ENCODE measurements around the gene QPCTL. TPM values are rescaled to one million over a fixed set of nuclear protein-coding genes. Genes with fewer than 3 reads are reported as not detected.
"Not testable (repeated sequence)": the region's sequence is repeated elsewhere in the genome, so short reads cannot be mapped to it uniquely, and the experiment has no call there.

QPCTL gene
- total RNA-seq, 1 donor from 2014 or later: 18.0 TPM

- DNase-seq (ENCODE audit: low spot score): no peak
- no peaks in the 10 kb centered on the region for H3K4me1 Mint-ChIP-seq (ENCODE audit: low read depth)
- peaks cover 14% of the 10 kb centered on the region for H3K27me3 Mint-ChIP-seq (ENCODE audit: insufficient read depth)
- intact Hi-C loops (cut with micrococcal nuclease): no loop called here
- no peak overlapping the region for H3K4me3 Mint-ChIP-seq
- no peak overlapping the region for H3K27ac Mint-ChIP-seq
- H3K36me3 Mint-ChIP-seq (ENCODE audit: low read depth): no peaks in the 10 kb centered on the region
- no peaks in the 10 kb centered on the region for H3K9me3 Mint-ChIP-seq
These were observed 47.3 kb downstream of the QPCTL start for GRCh38 chr19:45739498-45740439.

GRCh38 chr19:45742969-45743368 is 50.5 kb downstream of the QPCTL start:
- no peak for DNase-seq (ENCODE audit: low spot score)
- H3K9me3 Mint-ChIP-seq: no peaks in the 10 kb centered on the region
- intact Hi-C loops (cut with micrococcal nuclease): no loop called here
- no peak overlapping the region for H3K4me3 Mint-ChIP-seq
- peaks cover 26% of the 10 kb centered on the region for H3K27me3 Mint-ChIP-seq (ENCODE audit: insufficient read depth)
- H3K4me1 Mint-ChIP-seq (ENCODE audit: low read depth): no peaks in the 10 kb centered on the region
- no peaks in the 10 kb centered on the region for H3K36me3 Mint-ChIP-seq (ENCODE audit: low read depth)
- H3K27ac Mint-ChIP-seq: no peak overlapping the region

- Mint-ChIP-seq H3K36me3 (ENCODE audit: low read depth) (no peaks in the 10 kb centered on the region), H3K4me1 (ENCODE audit: low read depth) (no peaks in the 10 kb centered on the region), H3K27me3 (ENCODE audit: insufficient read depth) (peaks cover 22% of the 10 kb centered on the region), H3K4me3 (no peak overlapping the region), H3K27ac (no peak overlapping the region), H3K9me3 (no peaks in the 10 kb centered on the region)
- intact Hi-C loops (cut with micrococcal nuclease): no loop called here
- no peak for DNase-seq (ENCODE audit: low spot score)
These were observed 53.1 kb downstream of the QPCTL start for GRCh38 chr19:45745606-45746005.

- intact Hi-C loops (cut with micrococcal nuclease): no loop called here
- no peaks in the 10 kb centered on the region for H3K4me1 Mint-ChIP-seq (ENCODE audit: low read depth)
- no peak for DNase-seq (ENCODE audit: low spot score)
These were observed 54.4 kb downstream of the QPCTL start for GRCh38 chr19:45746866-45747265.

GRCh38 chr19:45747513-45747912 is 55.0 kb downstream of the QPCTL start:
- Mint-ChIP-seq H3K4me3 (no peak overlapping the region), H3K36me3 (ENCODE audit: low read depth) (no peaks in the 10 kb centered on the region), H3K27me3 (ENCODE audit: insufficient read depth) (peaks cover 22% of the 10 kb centered on the region), H3K9me3 (no peaks in the 10 kb centered on the region), H3K4me1 (ENCODE audit: low read depth) (no peaks in the 10 kb centered on the region), H3K27ac (no peak overlapping the region)
- DNase-seq (ENCODE audit: low spot score): no peak
- intact Hi-C loops (cut with micrococcal nuclease): no loop called here

More at GRCh38 chr19:45746866-45747265, 54.4 kb downstream of the QPCTL start:
- H3K36me3 Mint-ChIP-seq (ENCODE audit: low read depth): no peaks in the 10 kb centered on the region
- H3K27me3 Mint-ChIP-seq (ENCODE audit: insufficient read depth): peaks cover 22% of the 10 kb centered on the region
- no peak overlapping the region for H3K27ac Mint-ChIP-seq
- H3K9me3 Mint-ChIP-seq: no peaks in the 10 kb centered on the region
- H3K4me3 Mint-ChIP-seq: no peak overlapping the region

- H3K27me3 Mint-ChIP-seq (ENCODE audit: insufficient read depth); H3K9me3 Mint-ChIP-seq; DNase-seq (ENCODE audit: low spot score); H3K36me3 Mint-ChIP-seq (ENCODE audit: low read depth); H3K4me3 Mint-ChIP-seq; intact Hi-C loops (cut with micrococcal nuclease); H3K4me1 Mint-ChIP-seq (ENCODE audit: low read depth); H3K27ac Mint-ChIP-seq: not testable (repeated sequence)
These were observed 59.0 kb downstream of the QPCTL start for GRCh38 chr19:45751483-45751882.

- H3K4me1 Mint-ChIP-seq (ENCODE audit: low read depth): no peaks in the 10 kb centered on the region
- H3K27ac Mint-ChIP-seq: no peak overlapping the region
- no peaks in the 10 kb centered on the region for H3K27me3 Mint-ChIP-seq (ENCODE audit: insufficient read depth)
- intact Hi-C loops (cut with micrococcal nuclease): no loop called here
- no peaks in the 10 kb centered on the region for H3K9me3 Mint-ChIP-seq
- H3K4me3 Mint-ChIP-seq: no peak overlapping the region
- no peaks in the 10 kb centered on the region for H3K36me3 Mint-ChIP-seq (ENCODE audit: low read depth)
- no peak for DNase-seq (ENCODE audit: low spot score)
These were observed 60.2 kb downstream of the QPCTL start for GRCh38 chr19:45752639-45753038.

GRCh38 chr19:45753548-45753947 is 61.1 kb downstream of the QPCTL start:
- intact Hi-C loops (cut with micrococcal nuclease): no loop called here
- no peaks in the 10 kb centered on the region for H3K27me3 Mint-ChIP-seq (ENCODE audit: insufficient read depth)
- no peak for DNase-seq (ENCODE audit: low spot score)
- H3K36me3 Mint-ChIP-seq (ENCODE audit: low read depth): no peaks in the 10 kb centered on the region
- H3K4me1 Mint-ChIP-seq (ENCODE audit: low read depth): no peaks in the 10 kb centered on the region
- H3K27ac Mint-ChIP-seq: no peak overlapping the region
- H3K4me3 Mint-ChIP-seq: no peak overlapping the region
- no peaks in the 10 kb centered on the region for H3K9me3 Mint-ChIP-seq

Other genes with a start within 250 kb of the QPCTL start
- 16.8 and 17.2 TPM in 2 replicates for gene FOSB, start 224.7 kb upstream of the QPCTL start, total RNA-seq
- gene RTN2, start 195.6 kb upstream of the QPCTL start, total RNA-seq: 3.0 and 4.1 TPM in 2 replicates
- gene PPM1N, start 194.2 kb upstream of the QPCTL start, total RNA-seq: 1.0 and 1.3 TPM in 2 replicates
- 234 and 235 TPM in 2 replicates for gene VASP, start 185.2 kb upstream of the QPCTL start, total RNA-seq
- 12.1 and 16.2 TPM in 2 replicates for gene OPA3, start 107.9 kb upstream of the QPCTL start, total RNA-seq
- not detected in 2 replicates for gene GPR4, start 90.5 kb upstream of the QPCTL start, total RNA-seq
- 148 and 152 TPM in 2 replicates for gene EML2, start 53.3 kb upstream of the QPCTL start, total RNA-seq
- 4.3 and 6.1 TPM in 2 replicates for gene GIPR, start 24.4 kb upstream of the QPCTL start, total RNA-seq
- 757 and 760 TPM in 2 replicates for gene SNRPD2, start 713 bp upstream of the QPCTL start, total RNA-seq
- 35.1 and 35.4 TPM in 2 replicates for gene FBXO46, start 38.2 kb downstream of the QPCTL start, total RNA-seq
- not detected in 2 replicates for gene MEIOSIN, start 40.8 kb downstream of the QPCTL start, total RNA-seq
- 3.7 and 5.6 TPM in 2 replicates for gene SIX5, start 76.6 kb downstream of the QPCTL start, total RNA-seq
- 22.8 and 23.9 TPM in 2 replicates for gene DMPK, start 89.8 kb downstream of the QPCTL start, total RNA-seq
- gene DMWD, start 100.2 kb downstream of the QPCTL start, total RNA-seq: 50.0 and 55.8 TPM in 2 replicates
- 0.29 and 0.59 TPM in 2 replicates for gene RSPH6A, start 122.6 kb downstream of the QPCTL start, total RNA-seq
- 118 and 120 TPM in 2 replicates for gene SYMPK, start 170.5 kb downstream of the QPCTL start, total RNA-seq
- 0.27 and 0.34 TPM in 2 replicates for gene FOXA3, start 171.7 kb downstream of the QPCTL start, total RNA-seq
- 20.9 and 21.5 TPM in 2 replicates for gene IRF2BP1, start 193.5 kb downstream of the QPCTL start, total RNA-seq
- 6.9 and 7.2 TPM in 2 replicates for gene MYPOP, start 209.9 kb downstream of the QPCTL start, total RNA-seq
- not detected in 2 replicates for gene NANOS2, start 222.1 kb downstream of the QPCTL start, total RNA-seq

All from activated T-helper 1 cell treated with anti-CD3 and anti-CD28 coated beads, Interleukin-12 subunit alpha, Interleukin-12 subunit beta, Interleukin-2, Interleukin-4 antibody, amounts not matched to agents 30 ng/mL and 10 ng/mL and 1 ng/mL, durations not matched to agents 14 hours and 24 hours and 36 hours (primary cell).